ENCODE results near the gene SPACA5.

- TF ChIP-seq CTCF (IDR thresholded peaks at IDR 0.05) (no peak), EP300 (IDR thresholded peaks at IDR 0.05) (no peak), POLR2AphosphoS5 (IDR thresholded peaks at IDR 0.05) (no peak)
Measured at GRCh38 chrX:47992095-47992380, 14.8 kb upstream of the SPACA5 start.
